GM20000 (cell line): Measurements from ENCODE around the gene ADD1.

ENCODE experiments used
- DNase-seq: peaks from one replicate; pipeline ENCODE4 v3.0.0; 2012; ENCODE audit warnings: low spot score
- CTCF ChIP-seq: IDR thresholded peaks from 2 replicates; pipeline ENCODE4 v1.5.1; 2012; ENCODE audit warnings: mild to moderate bottlenecking, control low read depth; ENCODE audit errors: extremely low read depth, missing control alignments

The ADD1 gene

GRCh38 chr4:2923668-2924173 is 80.1 kb downstream of the ADD1 start:
- DNase-seq, result no peak
- no peak for TF ChIP-seq CTCF

DNA sequence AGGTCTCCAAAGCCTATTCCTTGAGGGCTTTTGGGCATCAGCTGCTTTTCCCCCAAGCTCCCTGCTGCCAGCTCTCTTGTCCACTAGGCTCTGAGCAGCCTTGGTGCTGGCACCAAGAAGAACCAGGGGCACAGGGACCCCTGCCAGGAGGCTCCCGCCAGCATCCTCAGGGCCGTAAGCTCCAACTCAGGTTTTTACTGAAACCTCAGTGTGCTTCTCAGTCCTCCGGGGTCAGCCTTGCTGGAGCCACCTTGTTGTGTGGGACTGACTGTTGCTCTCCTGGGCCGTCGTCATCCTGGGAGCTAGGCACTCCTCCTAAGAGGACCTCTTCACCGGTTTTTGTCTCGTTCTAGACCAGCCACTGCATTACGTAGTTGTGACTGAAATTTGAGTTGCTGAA is 80.6 kb downstream of the ADD1 start:
- TF ChIP-seq CTCF, result no peak
- no peak for DNase-seq

DNA sequence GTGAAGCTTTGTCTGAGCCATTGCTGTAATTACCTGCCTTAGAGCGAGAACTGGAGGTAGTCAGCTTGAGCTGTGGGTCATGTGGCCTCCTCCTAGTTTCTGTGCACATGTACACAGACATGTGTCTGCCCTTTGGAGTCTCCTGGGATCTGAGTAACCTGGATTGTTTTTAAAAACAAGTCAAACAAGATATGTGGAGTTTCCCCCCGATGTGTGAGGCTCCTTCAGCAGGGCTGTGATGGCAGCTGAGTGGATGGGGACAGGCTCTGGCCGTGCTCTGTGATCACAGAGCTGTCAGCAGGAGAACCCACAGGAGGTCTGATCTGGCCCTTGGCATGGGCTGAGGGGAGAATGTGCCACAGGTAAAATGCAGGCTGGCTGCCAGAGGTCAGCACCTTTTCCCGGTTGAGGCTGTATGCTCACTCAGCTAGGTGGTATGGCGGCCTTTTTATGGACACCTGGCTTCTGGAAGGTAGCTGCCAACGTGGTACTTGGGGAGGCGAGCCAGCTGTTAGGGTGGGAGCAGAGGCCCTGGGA is 81.2 kb downstream of the ADD1 start:
- TF ChIP-seq CTCF, result no peak
- no peak for DNase-seq

- TF ChIP-seq CTCF, result no peak
- DNase-seq, result no peak
Observed at GRCh38 chr4:2925496-2925895, 81.9 kb downstream of the ADD1 start.

DNA sequence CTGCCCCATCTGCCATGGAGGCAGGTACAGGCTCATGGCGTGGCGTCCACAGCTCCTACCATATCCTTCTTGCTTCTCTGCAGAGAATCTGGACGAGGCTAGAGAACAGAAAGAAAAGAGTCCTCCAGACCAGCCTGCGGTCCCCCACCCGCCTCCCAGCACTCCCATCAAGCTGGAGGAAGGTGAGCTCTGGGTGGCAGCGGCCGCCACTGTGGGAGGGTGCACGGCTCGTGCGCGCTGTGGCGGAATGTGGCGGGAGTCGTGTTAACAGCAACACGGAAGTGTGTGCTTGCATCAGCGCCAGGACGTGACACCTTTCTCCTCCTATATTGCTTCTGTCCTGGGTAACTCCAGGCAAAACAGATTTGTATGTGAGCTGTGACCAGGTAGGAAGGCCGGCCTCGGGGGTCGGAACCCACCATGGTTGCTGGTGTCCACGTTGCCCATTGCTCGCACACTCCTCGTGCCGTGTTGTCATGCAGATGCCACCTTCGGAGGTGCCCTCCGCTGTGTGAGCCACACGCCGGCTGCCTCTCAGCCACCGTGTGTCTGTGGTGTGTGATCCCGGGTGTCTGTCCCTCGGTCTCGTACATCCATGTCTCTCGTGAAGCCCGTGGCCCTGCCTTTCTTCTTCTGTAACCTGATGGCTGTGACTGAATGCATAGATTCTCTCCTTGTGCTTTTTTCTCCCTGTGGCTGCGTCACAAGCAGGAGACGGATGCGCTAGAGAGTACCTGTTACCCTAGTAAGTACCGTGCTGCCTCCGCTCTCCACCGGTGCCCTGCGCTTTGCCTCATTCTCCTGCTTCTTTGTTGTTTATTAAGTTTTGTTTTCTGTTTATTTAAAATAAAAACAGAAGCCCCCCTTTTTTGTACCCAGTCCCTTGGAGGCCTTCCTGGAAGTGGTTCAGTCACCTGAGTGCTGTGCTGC is 82.6 kb downstream of the ADD1 start:
- no peak for DNase-seq
- TF ChIP-seq CTCF, result no peak

DNA sequence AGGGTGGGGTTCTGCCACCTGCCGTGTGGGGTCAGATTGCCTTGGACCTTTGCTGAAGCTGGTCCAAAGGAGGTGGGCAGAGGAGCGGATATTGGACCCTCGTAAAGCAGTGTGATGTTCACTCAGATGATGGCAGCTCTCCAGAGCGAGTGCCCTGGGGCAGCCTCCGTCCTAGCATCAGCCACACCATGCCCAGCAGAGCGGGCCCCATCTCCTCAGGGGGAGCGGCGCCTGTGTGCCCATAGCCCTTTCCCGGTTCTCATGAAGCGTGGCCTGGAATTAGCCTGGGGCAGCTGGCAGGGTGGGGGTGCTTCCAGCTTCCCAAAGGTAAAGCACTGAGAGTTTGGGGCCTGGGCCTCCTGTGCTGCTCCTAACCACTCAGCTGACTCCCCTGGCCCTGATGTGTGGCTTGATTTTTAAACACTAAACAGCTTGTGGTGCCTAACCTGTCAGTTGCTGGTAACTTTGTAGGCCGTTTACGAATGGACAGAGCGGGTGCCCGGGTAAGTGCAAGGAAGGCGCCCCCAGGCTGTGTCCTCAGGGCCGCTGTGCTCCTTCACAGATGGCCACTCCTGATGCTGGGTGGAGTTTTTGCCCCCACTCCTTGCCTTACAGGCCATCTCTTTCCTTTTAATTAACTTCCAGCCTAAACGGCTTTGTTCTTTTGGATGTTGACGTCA is 83.5 kb downstream of the ADD1 start:
- no peak for DNase-seq

More for the DNA sequence above, 83.5 kb downstream of the ADD1 start:
- no peak for TF ChIP-seq CTCF
